Hematopoietic multipotent progenitor cell treated with erythropoietin and hydrocortisone succinate and interleukin-3 and kit ligand, for 4 days (in vitro differentiated cells): Measurements from ENCODE around the gene NFKB2.

Experiments used
- DNase-seq: peaks from one replicate; pipeline ENCODE4 v3.0.0-alpha.2; 2015

Gene NFKB2

GRCh38 chr10:102396317-102396650 lies 779 bp downstream of the NFKB2 start:
- DNase-seq, result no peak

GRCh38 chr10:102396730-102397151 lies 1.2 kb downstream of the NFKB2 start:
- DNase-seq, result no peak

- no peak for DNase-seq
These were observed 2.0 kb downstream of the NFKB2 start for GRCh38 chr10:102397222-102398171.

GRCh38 chr10:102398172-102399020 lies 2.9 kb downstream of the NFKB2 start:
- DNase-seq, result no peak

GRCh38 chr10:102399217-102400021 lies 3.9 kb downstream of the NFKB2 start:
- peak; percentile 94 for DNase-seq

- no peak for DNase-seq
These were observed 4.6 kb downstream of the NFKB2 start for GRCh38 chr10:102400076-102400475.

GRCh38 chr10:102400598-102401341 lies 5.3 kb downstream of the NFKB2 start:
- no peak for DNase-seq

- no peak for DNase-seq
These were observed 5.8 kb downstream of the NFKB2 start for GRCh38 chr10:102401342-102401654.

- no peak for DNase-seq
These were observed 6.4 kb downstream of the NFKB2 start for GRCh38 chr10:102401735-102402511.

- DNase-seq, result no peak
These were observed 7.0 kb downstream of the NFKB2 start for GRCh38 chr10:102402512-102402896.

GRCh38 chr10:102403115-102403514 lies 7.6 kb downstream of the NFKB2 start:
- DNase-seq, result no peak

GRCh38 chr10:102404361-102405107 lies 9.0 kb downstream of the NFKB2 start:
- DNase-seq, result no peak

- DNase-seq, result no peak
These were observed 9.6 kb downstream of the NFKB2 start for GRCh38 chr10:102405108-102405571.

- no peak for DNase-seq
These were observed 10.1 kb downstream of the NFKB2 start for GRCh38 chr10:102405632-102406031.

GRCh38 chr10:102406815-102407214 lies 11.3 kb downstream of the NFKB2 start:
- DNase-seq, result no peak

- no peak for DNase-seq
These were observed 12.1 kb downstream of the NFKB2 start for GRCh38 chr10:102407425-102408130.

- no peak for DNase-seq
These were observed 12.7 kb downstream of the NFKB2 start for GRCh38 chr10:102408131-102408727.

- peak; percentile 33 for DNase-seq
These were observed 13.5 kb downstream of the NFKB2 start for GRCh38 chr10:102408728-102409603.
